Pancreas (tissue), 10 donors: ENCODE measurements around the gene PSME3. TPM values are rescaled to one million over a fixed set of nuclear protein-coding genes. Genes with fewer than 3 reads are reported as not detected.

Experiments
- ATAC-seq, 4 donors: fragments of 200-7000 bp; cut with Tn5 transposase; one replicate each; pipeline versions ENCODE4 v1.8.0 to v1.9.1; 2020; ENCODE audit warnings: mild to moderate bottlenecking in 4 of 4, moderate library complexity in 4 of 4
- DNase-seq, 6 donors: peaks; one replicate each; pipeline ENCODE4 v3.0.0-alpha.2; 2020
- FAIRE-seq: peaks from 2 replicates; lab custom pipeline; 2012; peaks lifted over from hg19 to GRCh38; lab: Jason Lieb, UNC
- H3K27ac ChIP-seq, 4 donors: fragments of 200-600 bp; sonication (generic); 1 replicate in 3 of 4; 2 replicates in 1 of 4; pipeline versions ENCODE4 v1.5.0 to v1.8.0; 2020
- H3K27me3 ChIP-seq, 4 donors: fragments of 200-600 bp; one replicate each; pipeline ENCODE4 v1.8.0; 2021
- H3K36me3 ChIP-seq, 3 donors: fragments of 200-600 bp; sonication (generic) in 1 of 3; one replicate each; pipeline versions ENCODE4 v1.5.0 to v1.8.0; 2020 to 2021
- H3K4me1 ChIP-seq, 3 donors: fragments of 200-600 bp; one replicate each; pipeline ENCODE4 v1.8.0; 2021
- H3K4me3 ChIP-seq, 4 donors: fragments of 200-600 bp; sonication (generic) in 2 of 4; one replicate each; pipeline versions ENCODE4 v1.5.0 to v1.8.0; 2020 to 2021
- H3K9me3 ChIP-seq, 4 donors: fragments of 200-600 bp; one replicate each; pipeline ENCODE4 v1.8.0; 2021
- WGBS, 2 donors: extraction: QIAGEN DNeasy Blood & Tissue Kit; methylation state at CpG; one replicate each; pipeline ENCODE4 v1.1.7; 2013; 5-methylcytosine and 5-hydroxymethylcytosine counted together
- intact Hi-C, 3 donors: fragments of 100-400 bp; cut with DNase I; formaldehyde crosslinking; loops; one replicate each; pipeline versions ENCODE4 v1.11.1 to v1.14.2; 2022
- polyA plus RNA-seq, 2 donors: library from polyadenylated mRNA; stranded (reverse); fragments of 200-250 nt; gene quantifications; one replicate each; pipeline ENCODE4 v1.2.3, GENCODE V29; 2013
- total RNA-seq, 6 donors: library from RNA; stranded (reverse); fragmentation: NEBNext Ultra II Directional in 4 of 6; extraction: Animal tissue kit (Norgen Biotek cat#: 25700) in 4 of 6; gene quantifications; one replicate each; pipeline versions ENCODE4 v1.2.1 to v1.2.4, GENCODE V29; 2021 to 2023
- TF ChIP-seq, protein P1 (sequence below), 4 donors: fragments of 200-600 bp; sonication (generic) in 3 of 4; IDR thresholded peaks; one replicate each; pipeline versions ENCODE4 v1.5.0 to v1.8.0; 2021; ENCODE audit warnings: antibody characterized with exemption in 4 of 4
- donor health status: healthy with polysubstance abuse.
- donor health status: DM: no; HTN: no; CAD: no; lungs with moderate emphysema.
- donor health status: DM: no; HTN: no; CAD: no.
- donor health status: control.
- donor health status: control.
- donor health status: Bipolar disorder and iron deficiency.
- donor health status: DM: yes; HTN: yes; CAD: no.
- donor health status: DM: no; HTN: no; CAD: no.
- donor health status: DM: no; HTN: no; CAD: no.
- donor health status: DM: yes; HTN: yes; CAD: no.

PSME3 gene
- total and polyA plus RNA-seq, 8 donors = 17.8 to 51.6 (median 35.8) TPM

GRCh38 chr17:42844271-42844670 is 11.1 kb downstream of the PSME3 start, which contains the start of gene AOC2:
TSS of gene AOC2 (plus strand) at chr17:42844580. CDS start at chr17:42844627, 47 bp downstream.
- ATAC-seq (peak in 1 of 4 donors; percentile 17), FAIRE-seq (no peak), DNase-seq (no peak)
- H3K27me3 ChIP-seq = no peaks in the 10 kb centered on the region
- no peak within 1 kb of the TSS for H3K27ac ChIP-seq
- no peaks in the 10 kb centered on the region for H3K9me3 ChIP-seq
- TF ChIP-seq, protein P1, sequence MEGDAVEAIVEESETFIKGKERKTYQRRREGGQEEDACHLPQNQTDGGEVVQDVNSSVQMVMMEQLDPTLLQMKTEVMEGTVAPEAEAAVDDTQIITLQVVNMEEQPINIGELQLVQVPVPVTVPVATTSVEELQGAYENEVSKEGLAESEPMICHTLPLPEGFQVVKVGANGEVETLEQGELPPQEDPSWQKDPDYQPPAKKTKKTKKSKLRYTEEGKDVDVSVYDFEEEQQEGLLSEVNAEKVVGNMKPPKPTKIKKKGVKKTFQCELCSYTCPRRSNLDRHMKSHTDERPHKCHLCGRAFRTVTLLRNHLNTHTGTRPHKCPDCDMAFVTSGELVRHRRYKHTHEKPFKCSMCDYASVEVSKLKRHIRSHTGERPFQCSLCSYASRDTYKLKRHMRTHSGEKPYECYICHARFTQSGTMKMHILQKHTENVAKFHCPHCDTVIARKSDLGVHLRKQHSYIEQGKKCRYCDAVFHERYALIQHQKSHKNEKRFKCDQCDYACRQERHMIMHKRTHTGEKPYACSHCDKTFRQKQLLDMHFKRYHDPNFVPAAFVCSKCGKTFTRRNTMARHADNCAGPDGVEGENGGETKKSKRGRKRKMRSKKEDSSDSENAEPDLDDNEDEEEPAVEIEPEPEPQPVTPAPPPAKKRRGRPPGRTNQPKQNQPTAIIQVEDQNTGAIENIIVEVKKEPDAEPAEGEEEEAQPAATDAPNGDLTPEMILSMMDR (IDR thresholded peaks at IDR 0.05) = no peak
- 62 to 63% methylated on average over 4 of the region's 4 CpGs for WGBS, 2 donors
- intact Hi-C loops = no loop called here
- peaks cover 8 to 40% (median 22%) of the 10 kb centered on the region in 3 donors for H3K36me3 ChIP-seq
- H3K4me3 ChIP-seq = no peak within 1 kb of the TSS
- H3K4me1 ChIP-seq = no peaks in the 10 kb centered on the region

DNA sequence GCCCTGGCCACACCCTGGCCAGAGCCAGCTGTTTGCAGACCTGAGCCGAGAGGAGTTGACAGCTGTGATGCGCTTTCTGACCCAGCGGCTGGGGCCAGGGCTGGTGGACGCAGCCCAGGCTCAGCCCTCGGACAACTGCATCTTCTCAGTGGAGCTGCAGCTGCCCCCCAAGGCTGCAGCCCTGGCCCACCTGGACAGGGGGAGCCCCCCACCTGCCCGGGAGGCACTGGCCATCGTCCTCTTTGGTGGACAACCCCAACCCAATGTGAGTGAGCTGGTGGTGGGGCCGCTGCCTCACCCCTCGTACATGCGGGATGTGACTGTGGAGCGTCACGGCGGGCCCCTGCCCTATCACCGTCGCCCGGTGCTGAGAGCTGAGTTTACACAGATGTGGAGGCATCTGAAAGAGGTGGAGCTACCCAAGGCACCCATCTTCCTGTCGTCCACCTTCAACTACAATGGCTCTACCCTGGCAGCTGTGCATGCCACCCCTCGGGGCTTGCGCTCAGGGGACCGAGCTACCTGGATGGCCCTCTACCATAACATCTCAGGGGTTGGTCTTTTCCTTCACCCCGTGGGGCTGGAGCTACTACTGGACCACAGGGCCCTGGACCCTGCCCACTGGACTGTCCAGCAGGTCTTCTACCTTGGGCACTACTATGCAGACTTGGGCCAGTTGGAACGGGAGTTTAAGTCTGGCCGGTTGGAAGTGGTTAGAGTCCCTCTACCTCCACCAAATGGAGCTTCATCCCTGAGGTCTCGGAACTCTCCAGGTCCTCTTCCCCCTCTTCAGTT is 11.8 kb downstream of the PSME3 start:
- Histone ChIP-seq H3K4me1 (no peaks in the 10 kb centered on the region), H3K27me3 (no peaks in the 10 kb centered on the region), H3K9me3 (no peaks in the 10 kb centered on the region), H3K27ac (no peak overlapping the region), H3K36me3 (peaks cover 5 to 33% (median 16%) of the 10 kb centered on the region in 3 donors), H3K4me3 (no peak overlapping the region)
- WGBS, 2 donors = 94 to 95% methylated on average over 23 to 24 of the region's 24 CpGs
- no peak for DNase-seq
- no peak for FAIRE-seq
- TF ChIP-seq, protein P1 (IDR thresholded peaks at IDR 0.05) = no peak
- intact Hi-C loops = loop anchor here in 2 of 3 donors (5.0 kb wide), 2 partner anchors 87 to 92 kb away; no protein-coding TSS in a partner anchor
- ATAC-seq = no peak

DNA sequence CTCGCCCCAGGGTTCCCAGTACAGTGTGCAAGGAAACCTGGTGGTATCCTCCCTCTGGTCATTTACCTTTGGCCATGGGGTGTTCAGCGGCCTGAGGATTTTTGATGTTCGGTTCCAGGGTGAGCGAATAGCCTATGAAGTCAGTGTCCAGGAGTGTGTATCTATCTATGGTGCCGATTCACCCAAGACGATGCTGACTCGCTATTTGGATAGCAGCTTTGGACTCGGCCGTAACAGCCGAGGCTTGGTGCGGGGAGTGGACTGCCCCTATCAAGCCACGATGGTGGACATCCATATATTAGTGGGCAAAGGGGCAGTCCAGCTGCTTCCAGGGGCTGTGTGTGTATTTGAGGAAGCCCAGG is 12.3 kb downstream of the PSME3 start:
- Histone ChIP-seq H3K9me3 (no peaks in the 10 kb centered on the region), H3K36me3 (peaks cover 5 to 27% (median 16%) of the 10 kb centered on the region in 3 donors), H3K4me3 (no peak overlapping the region), H3K4me1 (no peaks in the 10 kb centered on the region), H3K27ac (no peak overlapping the region), H3K27me3 (no peaks in the 10 kb centered on the region)
- intact Hi-C loops = loop anchor here in 2 of 3 donors (5.0 kb wide), 2 partner anchors 87 to 92 kb away; no protein-coding TSS in a partner anchor
- 90 to 95% methylated on average over 12 of the region's 12 CpGs for WGBS, 2 donors
- FAIRE-seq (no peak), DNase-seq (no peak), ATAC-seq (no peak)
- TF ChIP-seq, protein P1 (IDR thresholded peaks at IDR 0.05) = no peak

GRCh38 chr17:42845918-42846593 is 12.9 kb downstream of the PSME3 start:
- ATAC-seq (peak in 1 of 4 donors; percentile 5), FAIRE-seq (no peak), DNase-seq (no peak)
- H3K27ac ChIP-seq = no peak overlapping the region
- 73 to 82% methylated on average over 7 of the region's 7 CpGs for WGBS, 2 donors
- TF ChIP-seq, protein P1 (IDR thresholded peaks at IDR 0.05) = no peak
- H3K4me3 ChIP-seq = no peak overlapping the region
- peaks cover 5 to 22% (median 16%) of the 10 kb centered on the region in 3 donors for H3K36me3 ChIP-seq
- H3K9me3 ChIP-seq = no peaks in the 10 kb centered on the region
- H3K4me1 ChIP-seq = no peaks in the 10 kb centered on the region
- intact Hi-C loops = loop anchor here in 2 of 3 donors (5.0 kb wide), 2 partner anchors 86 to 91 kb away; no protein-coding TSS in a partner anchor
- no peaks in the 10 kb centered on the region for H3K27me3 ChIP-seq
